Stimulated activated naive CD8-positive, alpha-beta T cell treated with anti-CD3 and anti-CD28 coated beads, Interleukin-15, Interleukin-2, amounts not matched to agents 100 ng/mL and 50 ng/mL, for 24 hours (primary cell): ENCODE measurements around the gene CYB561D2.
A peak's percentile ranks its signal among the peaks of the same experiment; 100 is the strongest.

Experiments used
- H3K27ac Mint-ChIP-seq: one replicate; pipeline ENCODE4 v1.8.0; 2021; ENCODE audit warnings: mild to moderate bottlenecking, mixed read lengths
- H3K27me3 Mint-ChIP-seq: one replicate; pipeline ENCODE4 v1.8.0; 2021; ENCODE audit warnings: mixed read lengths
- H3K36me3 Mint-ChIP-seq: one replicate; pipeline ENCODE4 v1.8.0; 2021; ENCODE audit warnings: low read depth, mixed read lengths
- H3K4me1 Mint-ChIP-seq: one replicate; pipeline ENCODE4 v1.8.0; 2021; ENCODE audit warnings: low read depth, mixed read lengths
- H3K4me3 Mint-ChIP-seq: one replicate; pipeline ENCODE4 v1.8.0; 2021; ENCODE audit warnings: mild to moderate bottlenecking, mixed read lengths
- H3K9me3 Mint-ChIP-seq: one replicate; pipeline ENCODE4 v1.8.0; 2021; ENCODE audit warnings: mixed read lengths

CYB561D2 gene

DNA sequence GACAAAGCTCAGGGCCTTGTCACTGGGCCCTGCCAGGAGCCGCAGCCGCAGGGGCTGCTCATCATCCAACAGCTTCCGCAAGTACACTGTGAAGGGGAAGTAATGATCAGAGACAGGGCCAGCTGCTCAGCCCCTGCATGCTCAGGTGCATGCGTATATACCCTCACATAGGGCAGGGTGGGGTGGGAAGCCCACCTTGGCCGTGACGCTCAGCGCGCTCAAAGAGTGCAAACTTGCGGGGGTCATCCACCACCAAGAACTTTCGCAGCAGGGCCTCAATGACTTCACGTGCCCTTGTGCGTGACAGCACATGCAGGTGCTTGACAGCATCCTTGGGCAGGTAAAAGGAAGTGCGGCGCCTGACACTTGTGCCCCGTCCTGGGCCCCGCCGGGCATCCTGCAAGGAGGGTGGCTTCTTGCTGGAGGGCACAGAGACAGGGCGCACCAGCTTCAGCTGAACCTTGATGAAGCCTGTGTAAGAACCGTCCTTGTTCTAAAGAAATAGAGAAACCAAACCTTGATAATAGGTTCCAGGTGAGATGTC is 19.2 kb upstream of the CYB561D2 start:
- Mint-ChIP-seq H3K4me3 (no peak overlapping the region), H3K27me3 (no peaks in the 10 kb centered on the region), H3K4me1 (peaks cover 54% of the 10 kb centered on the region), H3K36me3 (peaks cover 56% of the 10 kb centered on the region), H3K9me3 (no peaks in the 10 kb centered on the region), H3K27ac (no peak overlapping the region)

DNA sequence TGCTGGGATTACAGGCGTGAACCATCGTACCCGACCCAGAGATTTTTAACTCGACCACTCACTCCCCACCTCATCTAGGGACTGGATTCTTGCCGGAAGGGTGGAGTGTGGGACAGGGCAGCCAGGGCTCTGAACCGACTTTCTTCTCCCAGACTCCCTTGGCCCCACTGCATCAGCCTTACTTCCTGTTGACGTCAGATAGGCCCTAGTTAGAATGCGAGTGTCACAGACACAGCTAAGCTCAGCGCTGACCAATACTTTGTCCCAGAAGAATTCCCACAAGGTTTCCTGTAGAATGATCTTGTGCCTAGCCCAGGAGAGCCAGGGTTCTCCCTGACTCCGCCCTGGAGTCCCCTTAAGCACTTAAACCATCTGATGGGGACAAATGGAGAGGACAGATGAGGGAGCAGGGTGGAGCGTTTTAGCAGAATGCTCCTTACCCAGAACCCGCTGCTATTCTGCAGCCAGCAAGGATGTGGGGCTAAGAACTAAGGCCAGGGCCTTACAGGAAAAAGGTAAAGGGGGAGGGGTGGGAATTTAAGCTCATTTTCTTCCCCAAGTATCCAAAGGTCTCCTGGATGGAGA is 16.8 kb upstream of the CYB561D2 start:
- peaks cover 43% of the 10 kb centered on the region for H3K4me1 Mint-ChIP-seq
- H3K36me3 Mint-ChIP-seq, result peaks cover 68% of the 10 kb centered on the region
- no peaks in the 10 kb centered on the region for H3K27me3 Mint-ChIP-seq
- H3K9me3 Mint-ChIP-seq, result no peaks in the 10 kb centered on the region
- H3K4me3 Mint-ChIP-seq, result peak overlapping the region; percentile 65
- peak overlapping the region; percentile 83 for H3K27ac Mint-ChIP-seq

DNA sequence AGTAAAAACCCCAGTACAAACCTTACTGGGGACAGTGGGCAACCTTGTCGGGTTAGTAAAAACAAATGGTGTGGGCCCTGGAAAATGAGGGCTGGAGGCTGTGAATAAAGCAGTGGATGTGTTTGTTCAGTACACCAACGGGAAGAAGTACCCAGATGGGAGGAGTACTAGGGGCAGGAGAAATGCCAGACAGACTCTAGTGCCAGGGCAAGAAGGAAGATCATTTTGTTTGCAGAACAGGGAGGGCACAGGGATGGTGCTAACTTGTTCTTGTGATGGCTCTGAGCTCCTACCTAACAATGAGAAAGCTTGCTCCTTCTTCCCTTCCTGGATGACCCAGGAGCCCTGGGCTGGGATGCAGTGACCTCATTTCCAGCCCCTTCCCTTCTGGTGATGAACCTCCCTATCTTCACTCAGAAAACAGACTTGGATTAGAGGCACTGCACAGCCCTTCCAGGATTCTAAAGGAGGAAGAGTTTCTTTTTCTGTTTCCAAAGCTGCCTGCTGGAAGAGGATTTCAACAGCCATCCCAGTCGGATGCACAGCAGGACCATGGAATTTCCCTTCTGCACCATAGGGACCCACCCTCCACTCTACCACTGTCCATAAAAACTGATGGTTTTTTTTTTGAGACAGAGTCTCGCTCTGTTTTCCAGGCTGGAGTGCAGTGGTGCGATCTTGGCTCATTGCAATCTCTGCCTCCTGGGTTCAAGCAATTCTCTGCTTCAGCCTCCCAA is 16.2 kb upstream of the CYB561D2 start:
- Mint-ChIP-seq H3K9me3 (no peaks in the 10 kb centered on the region), H3K36me3 (peaks cover 71% of the 10 kb centered on the region), H3K27ac (peak overlapping the region; percentile 83), H3K27me3 (no peaks in the 10 kb centered on the region), H3K4me1 (peaks cover 47% of the 10 kb centered on the region), H3K4me3 (peak overlapping the region; percentile 65)

DNA sequence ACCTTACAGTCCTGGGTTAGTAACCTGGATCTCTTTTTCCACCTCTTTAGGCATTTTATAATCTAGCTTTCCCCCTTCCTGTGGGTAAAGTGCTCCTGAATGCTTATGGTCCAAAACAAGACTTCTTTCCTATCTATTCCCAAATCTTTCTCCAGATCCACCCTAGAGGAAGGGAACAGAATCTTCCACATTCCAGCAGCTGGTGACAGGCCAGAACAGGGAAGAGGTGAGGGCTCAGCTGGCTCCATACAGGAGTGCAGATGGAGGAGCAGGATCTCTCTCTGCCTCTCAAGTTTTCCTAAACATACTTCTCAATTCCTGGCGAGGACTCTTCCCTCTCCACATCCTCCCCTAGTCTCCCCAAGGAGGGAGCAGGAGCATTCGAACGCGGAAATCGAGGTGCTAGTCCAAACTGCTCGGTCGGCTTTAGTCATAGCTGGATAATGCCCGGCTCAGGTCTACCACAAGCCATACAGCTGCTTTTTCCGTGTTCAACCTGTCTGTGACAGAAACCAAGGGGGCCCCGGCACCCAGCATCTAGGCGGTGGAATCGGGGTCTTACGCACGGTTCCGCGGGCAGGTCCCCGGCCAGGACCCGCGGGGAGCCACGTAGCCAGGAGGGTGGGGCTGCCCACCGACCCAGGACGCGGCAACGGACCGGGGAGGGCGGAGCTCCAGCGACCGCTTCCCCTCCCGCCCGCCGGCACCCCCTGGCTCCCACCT is 14.0 kb upstream of the CYB561D2 start:
- Mint-ChIP-seq H3K27me3 (no peaks in the 10 kb centered on the region), H3K4me1 (peaks cover 62% of the 10 kb centered on the region), H3K4me3 (peak overlapping the region; percentile 90), H3K9me3 (no peaks in the 10 kb centered on the region), H3K36me3 (peaks cover 54% of the 10 kb centered on the region), H3K27ac (peak overlapping the region; percentile 97)

DNA sequence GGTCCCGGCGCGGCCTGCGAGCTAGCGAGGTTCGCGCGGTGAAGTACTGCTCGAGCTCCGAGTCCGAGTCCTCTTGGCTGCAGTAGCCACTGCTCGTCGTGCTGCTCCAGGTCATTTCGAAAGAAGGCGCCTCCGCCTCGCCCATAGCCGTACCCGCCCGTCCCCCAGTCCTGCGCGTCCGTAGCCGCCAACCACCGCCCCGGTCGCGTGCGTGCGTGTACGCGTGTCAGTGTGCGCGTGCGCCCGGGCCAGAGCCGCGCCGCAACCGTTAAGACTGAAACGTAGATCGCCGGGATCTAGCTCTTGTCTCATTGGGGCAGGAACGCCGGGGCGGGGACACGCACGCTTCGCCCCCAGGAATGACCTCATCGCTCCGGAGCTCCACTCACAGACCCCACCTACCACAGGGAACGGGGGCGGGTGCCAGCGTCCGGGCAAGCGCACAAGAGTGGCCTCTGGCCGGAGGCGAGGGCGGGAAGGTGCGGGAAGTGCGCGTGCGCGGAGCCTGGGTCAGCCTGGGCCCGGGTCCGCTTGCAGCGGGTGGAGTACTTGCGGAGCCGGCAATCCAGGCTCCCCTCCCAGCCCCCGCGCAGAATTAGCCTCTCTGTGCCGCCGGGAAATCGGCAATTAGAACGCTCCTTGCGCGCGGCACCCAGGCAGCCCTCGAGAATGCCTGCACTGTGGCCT is 13.3 kb upstream of the CYB561D2 start:
- peak overlapping the region; percentile 90 for H3K4me3 Mint-ChIP-seq
- peak overlapping the region; percentile 88 for H3K27ac Mint-ChIP-seq
- no peaks in the 10 kb centered on the region for H3K9me3 Mint-ChIP-seq
- H3K27me3 Mint-ChIP-seq, result no peaks in the 10 kb centered on the region
- peaks cover 67% of the 10 kb centered on the region for H3K4me1 Mint-ChIP-seq
- H3K36me3 Mint-ChIP-seq, result peaks cover 48% of the 10 kb centered on the region

DNA sequence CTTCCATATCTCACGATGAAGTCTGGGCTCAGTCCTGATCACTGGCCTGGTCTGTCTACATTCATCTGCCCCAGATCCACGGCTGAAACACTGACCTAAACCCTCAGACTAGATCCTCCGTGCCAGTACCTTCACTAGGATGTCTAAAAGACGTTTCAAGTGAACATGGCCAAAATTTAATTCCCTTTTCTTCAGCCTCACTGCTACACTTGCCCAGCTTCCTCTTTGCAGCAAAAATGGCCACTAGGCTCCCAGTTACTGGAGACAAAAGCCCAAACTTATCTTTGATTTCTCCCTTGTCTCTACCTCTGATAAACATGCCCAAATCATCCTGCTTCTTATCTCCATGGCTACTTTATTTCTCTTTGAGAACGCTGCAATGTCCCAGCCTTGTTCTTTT is 11.7 kb upstream of the CYB561D2 start:
- Mint-ChIP-seq H3K27ac (peak overlapping the region; percentile 88), H3K36me3 (peaks cover 42% of the 10 kb centered on the region)

DNA sequence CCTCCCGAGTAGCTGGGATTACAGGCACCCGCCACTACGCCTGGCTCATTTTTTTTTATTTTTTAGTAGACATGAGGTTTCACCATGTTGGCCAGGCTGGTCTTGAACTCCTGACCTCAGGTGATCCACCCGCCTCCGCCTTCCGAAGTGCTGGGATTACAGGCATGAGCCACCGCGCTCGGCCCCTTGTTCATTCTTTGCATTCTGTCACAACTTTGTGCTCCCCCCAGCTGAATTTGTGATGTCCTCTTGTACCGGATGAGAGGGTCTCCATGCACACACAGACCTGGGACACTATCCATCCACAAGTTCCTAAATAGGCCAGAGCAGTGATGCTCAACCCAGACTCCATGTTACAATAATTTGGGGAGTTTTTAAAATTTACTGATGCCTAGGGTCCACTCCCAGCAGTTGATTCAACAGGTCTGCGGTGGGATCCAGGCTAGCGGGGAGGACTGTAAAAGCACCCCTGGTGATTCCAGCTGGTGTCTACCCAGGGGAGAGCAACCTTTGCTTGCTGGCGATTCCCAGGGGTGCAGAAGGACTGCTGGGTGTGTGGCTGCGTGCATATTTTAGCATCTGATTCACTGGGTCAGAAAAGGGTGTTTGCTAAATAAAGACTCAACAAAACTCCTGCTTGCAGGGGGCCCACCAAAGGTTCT is 11.0 kb upstream of the CYB561D2 start:
- Mint-ChIP-seq H3K4me3 (peak overlapping the region; percentile 90), H3K27ac (peak overlapping the region; percentile 88), H3K27me3 (no peaks in the 10 kb centered on the region), H3K4me1 (peaks cover 58% of the 10 kb centered on the region), H3K9me3 (no peaks in the 10 kb centered on the region), H3K36me3 (peaks cover 36% of the 10 kb centered on the region)

More for the DNA sequence above, 11.7 kb upstream of the CYB561D2 start:
- Mint-ChIP-seq H3K4me1 (peaks cover 62% of the 10 kb centered on the region), H3K4me3 (peak overlapping the region; percentile 90), H3K9me3 (no peaks in the 10 kb centered on the region), H3K27me3 (no peaks in the 10 kb centered on the region)

DNA sequence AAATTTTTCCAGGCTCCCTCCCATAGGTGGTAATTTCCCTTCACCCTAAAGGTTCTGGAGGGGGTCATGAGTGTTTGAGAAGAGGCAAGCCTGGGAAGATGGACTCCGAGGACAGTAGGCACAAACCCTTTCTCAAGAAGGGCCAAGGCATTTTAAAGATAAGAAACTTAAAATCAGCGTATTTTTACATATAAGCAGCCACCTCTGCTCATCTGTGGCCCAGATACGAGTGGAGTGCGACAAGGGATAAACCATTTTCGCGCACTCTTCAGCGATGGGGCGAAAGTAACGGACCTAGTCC is 10.6 kb upstream of the CYB561D2 start:
- Mint-ChIP-seq H3K4me1 (peaks cover 53% of the 10 kb centered on the region), H3K36me3 (peaks cover 34% of the 10 kb centered on the region), H3K27ac (peak overlapping the region; percentile 88)

DNA sequence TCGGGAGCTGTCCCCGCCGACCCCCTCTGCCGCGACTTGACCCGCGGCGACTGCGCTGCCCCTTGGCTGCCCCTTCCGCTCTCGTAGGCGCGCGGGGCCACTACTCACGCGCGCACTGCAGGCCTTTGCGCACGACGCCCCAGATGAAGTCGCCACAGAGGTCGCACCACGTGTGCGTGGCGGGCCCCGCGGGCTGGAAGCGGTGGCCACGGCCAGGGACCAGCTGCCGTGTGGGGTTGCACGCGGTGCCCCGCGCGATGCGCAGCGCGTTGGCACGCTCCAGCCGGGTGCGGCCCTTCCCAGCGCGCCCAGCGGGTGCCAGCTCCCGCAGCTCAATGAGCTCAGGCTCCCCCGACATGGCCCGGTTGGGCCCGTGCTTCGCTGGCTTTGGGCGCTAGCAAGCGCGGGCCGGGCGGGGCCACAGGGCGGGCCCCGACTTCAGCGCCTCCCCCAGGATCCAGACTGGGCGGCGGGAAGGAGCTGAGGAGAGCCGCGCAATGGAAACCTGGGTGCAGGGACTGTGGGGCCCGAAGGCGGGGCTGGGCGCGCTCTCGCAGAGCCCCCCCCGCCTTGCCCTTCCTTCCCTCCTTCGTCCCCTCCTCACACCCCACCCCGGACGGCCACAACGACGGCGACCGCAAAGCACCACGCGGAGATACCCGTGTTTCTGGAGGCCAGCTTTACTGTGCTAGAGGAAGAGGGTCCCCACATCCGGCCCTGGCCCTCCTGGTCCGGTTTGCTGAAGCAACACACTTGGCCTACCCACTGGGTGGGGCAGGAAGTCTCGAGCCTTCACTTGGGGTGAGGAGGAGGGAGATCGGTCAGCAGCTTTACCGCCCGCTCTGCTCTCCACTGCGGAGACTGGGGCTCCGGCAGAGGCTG is 10.0 kb upstream of the CYB561D2 start, which contains the start of gene RASSF1:
RASSF1 (minus strand) TSS at position 389 of the 882 bp plus-strand sequence; CDS start at position 358, 31 bp downstream.
- Mint-ChIP-seq H3K27me3 (no peaks in the 10 kb centered on the region), H3K4me3 (peak within 1 kb of the TSS; percentile 90), H3K4me1 (peaks cover 51% of the 10 kb centered on the region), H3K36me3 (peaks cover 28% of the 10 kb centered on the region), H3K27ac (peak within 1 kb of the TSS; percentile 88), H3K9me3 (no peaks in the 10 kb centered on the region)

More for the DNA sequence above, 10.6 kb upstream of the CYB561D2 start:
- no peaks in the 10 kb centered on the region for H3K9me3 Mint-ChIP-seq
- peak overlapping the region; percentile 90 for H3K4me3 Mint-ChIP-seq
- no peaks in the 10 kb centered on the region for H3K27me3 Mint-ChIP-seq

DNA sequence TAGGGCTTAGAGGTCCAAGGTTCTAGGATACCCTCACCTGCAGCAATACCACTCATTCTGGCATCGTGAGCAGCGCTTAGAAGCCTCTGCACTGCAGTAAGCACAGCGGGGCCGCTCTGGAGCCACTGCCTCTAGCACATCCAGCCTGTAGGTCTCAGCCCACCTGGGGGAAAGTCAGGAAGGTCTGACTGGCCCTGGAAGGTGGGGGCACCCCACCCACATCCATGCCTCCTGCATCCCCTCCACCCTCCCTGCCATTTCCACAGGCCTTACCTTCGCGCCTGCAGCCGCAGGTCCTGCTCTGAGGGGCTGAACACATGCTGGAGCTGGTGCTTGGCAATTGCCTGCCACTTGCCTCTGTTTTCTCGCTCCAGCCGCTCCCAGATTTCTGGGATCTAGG is 9.1 kb upstream of the CYB561D2 start:
- H3K27me3 Mint-ChIP-seq, result no peaks in the 10 kb centered on the region
- H3K9me3 Mint-ChIP-seq, result no peaks in the 10 kb centered on the region
- H3K4me1 Mint-ChIP-seq, result peaks cover 51% of the 10 kb centered on the region
- peak overlapping the region; percentile 88 for H3K27ac Mint-ChIP-seq
- H3K4me3 Mint-ChIP-seq, result peak overlapping the region; percentile 90
- H3K36me3 Mint-ChIP-seq, result peaks cover 19% of the 10 kb centered on the region

DNA sequence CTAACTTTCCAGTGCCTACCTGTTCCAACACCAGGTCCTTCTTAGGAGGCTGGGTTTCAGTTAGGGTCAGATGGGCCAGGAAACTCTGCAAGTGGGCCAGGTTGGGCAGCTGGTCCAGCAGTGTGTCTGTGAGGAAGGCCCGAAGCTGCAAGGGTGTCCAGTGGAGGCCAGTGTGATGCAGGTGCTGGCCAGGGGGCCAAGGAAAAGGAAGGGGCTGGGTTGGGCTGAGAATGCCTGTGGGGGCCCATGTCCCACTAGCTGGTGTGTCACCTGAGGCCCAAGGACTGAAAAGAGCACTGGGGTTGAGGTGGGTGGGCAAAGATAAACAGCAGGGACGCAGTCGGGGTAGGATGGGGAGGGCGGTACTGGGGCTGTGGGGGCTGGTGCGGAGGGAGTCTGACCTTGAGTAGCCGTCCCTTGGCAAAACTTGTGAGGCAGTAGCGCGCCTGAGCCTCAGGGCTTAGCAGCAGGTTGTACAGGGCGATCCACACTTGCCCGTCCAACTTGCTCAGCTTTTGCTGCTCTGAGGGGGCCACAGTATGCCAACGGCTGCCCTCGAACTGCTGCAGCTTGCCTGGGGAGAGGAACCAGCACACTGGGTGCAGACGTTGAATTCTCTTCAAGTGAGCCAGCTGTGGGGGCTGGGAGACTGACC is 8.5 kb upstream of the CYB561D2 start:
- Mint-ChIP-seq H3K4me1 (peaks cover 54% of the 10 kb centered on the region), H3K9me3 (no peaks in the 10 kb centered on the region), H3K36me3 (peaks cover 17% of the 10 kb centered on the region), H3K27me3 (no peaks in the 10 kb centered on the region), H3K4me3 (peak overlapping the region; percentile 13), H3K27ac (no peak overlapping the region)

DNA sequence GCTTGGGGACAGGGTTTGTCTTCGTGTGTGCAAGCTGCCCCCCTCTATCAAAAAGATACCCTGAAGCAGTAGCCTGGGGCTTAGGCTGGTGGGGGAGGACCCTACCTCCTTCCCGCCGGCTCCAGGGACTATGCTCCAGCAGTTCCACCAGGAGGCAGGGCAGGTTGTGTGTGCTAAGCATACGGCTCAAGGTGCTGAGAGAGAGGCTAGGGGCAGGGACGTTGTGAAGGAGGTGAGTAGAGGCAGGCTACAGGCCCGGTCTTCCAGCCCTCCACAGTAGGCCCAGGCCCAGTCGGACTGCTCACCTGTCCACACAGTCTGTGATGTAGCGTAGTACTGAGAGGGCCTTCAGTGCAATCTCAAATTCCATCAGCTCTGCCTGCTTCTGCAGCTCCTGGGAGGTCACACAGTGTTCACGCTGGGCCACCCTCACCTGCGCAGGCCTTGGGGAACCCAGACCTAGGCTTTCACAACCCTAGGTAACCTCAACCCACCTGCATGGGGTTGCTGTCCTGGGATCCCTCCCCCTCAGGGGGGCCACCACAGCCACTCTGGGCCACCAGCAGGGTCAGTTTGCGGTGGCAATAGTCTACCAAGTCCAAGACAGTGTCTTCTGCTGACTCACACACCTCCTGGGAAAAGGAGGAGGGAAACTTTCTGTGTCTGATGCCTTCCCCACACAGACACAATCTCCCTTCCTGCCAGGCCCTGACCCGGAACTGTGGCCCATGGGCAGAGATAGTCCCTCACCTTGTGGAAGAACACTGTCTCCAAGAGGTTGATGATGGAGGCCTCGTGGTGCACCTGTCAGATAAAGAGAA is 7.6 kb upstream of the CYB561D2 start:
- Mint-ChIP-seq H3K4me3 (no peak overlapping the region), H3K36me3 (peaks cover 22% of the 10 kb centered on the region), H3K9me3 (no peaks in the 10 kb centered on the region), H3K27me3 (no peaks in the 10 kb centered on the region), H3K4me1 (peaks cover 63% of the 10 kb centered on the region), H3K27ac (no peak overlapping the region)
